Measurements from ENCODE around the gene PRKAG1. TPM values are rescaled to one million over a fixed set of nuclear protein-coding genes. Genes with fewer than 3 reads are reported as not detected.
A peak's percentile ranks its signal among the peaks of the same experiment; 100 is the strongest.

Gene PRKAG1
- total and polyA plus RNA-seq, 2 experiments from 2014 or later = 41.0 to 54.5 TPM

DNA sequence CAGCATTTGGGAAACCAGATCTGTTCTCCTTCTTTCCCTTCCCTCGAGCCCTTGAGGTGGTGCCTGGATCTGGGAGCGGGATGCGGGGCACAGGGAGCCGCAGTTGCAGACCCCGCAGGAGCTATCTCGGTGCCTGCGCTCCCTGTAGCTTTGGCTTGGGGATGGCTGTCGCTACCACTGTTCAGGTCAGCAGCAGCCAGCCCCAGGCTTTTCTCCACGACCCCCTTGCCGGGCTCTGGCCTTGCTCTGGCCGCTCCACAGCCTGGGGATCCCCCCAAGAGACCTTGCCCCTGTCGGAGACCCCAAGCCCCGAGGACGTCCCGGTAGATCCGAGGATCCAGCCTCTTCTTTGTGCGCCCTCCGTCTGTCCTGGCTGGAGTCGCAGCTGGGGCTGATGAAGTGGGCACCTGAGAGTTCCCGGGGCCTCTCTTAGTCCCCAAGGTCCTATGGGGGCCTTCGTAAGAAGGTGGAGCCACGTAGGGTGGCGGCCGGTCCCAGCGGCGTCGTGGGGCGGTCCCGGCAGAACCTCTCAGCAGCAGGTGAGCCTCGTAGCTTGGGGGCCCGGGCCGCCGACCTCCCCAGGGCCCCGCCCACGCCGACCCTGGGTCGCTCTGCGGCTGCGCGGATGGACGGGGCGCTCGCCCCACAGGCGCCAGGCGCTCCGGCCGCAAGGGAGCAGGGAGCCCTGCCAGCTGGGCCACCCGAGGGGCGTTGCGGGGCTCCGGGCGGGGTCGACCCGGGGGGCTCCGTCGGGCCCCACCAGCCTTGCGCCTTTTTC lies 20.7 kb downstream of the PRKAG1 start:
- DNase-seq (ENCODE audit: low read depth in 1 of 2, low spot score in 1 of 2) = no peak
- Histone ChIP-seq H3K27ac (no peak overlapping the region), H3K4me3 (peak overlapping the region; percentile 27), H3K36me3 (no peaks in the 10 kb centered on the region), H3K9me3 (ENCODE audit: low read depth) (no peaks in the 10 kb centered on the region), H3K27me3 (peaks cover 54% of the 10 kb centered on the region), H3K4me1 (ENCODE audit: low read depth) (peaks cover 13% of the 10 kb centered on the region)
- no peak for TF ChIP-seq CTCF (IDR thresholded peaks at IDR 0.05; ENCODE audit: low read depth, low read length)

DNA sequence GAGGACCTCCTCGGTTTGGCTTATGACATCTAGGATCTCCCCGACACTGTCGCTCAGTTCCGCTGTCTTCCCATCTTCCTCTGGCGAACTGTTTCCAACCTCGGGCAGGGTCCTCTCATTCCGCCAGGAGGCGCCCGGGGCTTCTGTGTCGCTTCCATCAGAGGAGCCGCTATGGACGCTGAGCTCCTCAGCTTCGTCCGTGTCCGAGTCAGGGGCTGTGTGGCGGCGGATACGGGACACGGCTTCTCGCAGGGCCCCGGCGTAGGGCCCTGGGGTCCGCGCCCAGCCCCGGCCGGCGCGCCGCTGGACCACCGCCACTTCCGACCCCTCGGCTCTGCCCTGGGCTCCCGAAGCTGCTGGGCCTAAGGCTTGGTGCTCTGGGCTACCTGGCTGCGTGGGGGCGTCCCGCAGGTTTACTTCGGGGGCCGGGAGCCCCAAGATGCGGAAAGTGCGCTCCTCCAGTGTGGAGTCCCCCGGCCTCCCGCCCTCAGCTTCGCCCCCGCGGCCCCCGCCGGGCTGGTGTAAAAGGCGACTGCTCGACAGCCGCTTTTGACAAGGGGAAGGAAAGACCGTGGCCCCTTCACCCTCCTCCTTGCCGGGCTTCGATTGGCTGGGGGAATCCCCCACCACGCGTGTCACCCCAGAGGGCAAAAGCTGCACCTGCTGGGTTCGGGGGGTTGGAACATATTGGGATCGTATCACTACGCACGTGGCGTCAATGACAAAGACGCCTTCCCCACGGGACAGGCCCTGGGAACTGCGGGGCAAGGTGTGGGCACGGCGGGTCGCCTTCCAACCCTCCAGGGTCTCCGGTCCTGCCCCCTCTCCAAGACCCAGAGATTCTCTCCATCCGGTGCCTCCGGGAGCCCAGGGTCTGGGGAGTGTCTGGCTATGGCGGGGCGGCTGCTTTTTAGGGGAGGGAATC lies 21.5 kb downstream of the PRKAG1 start:
- Histone ChIP-seq H3K36me3 (no peaks in the 10 kb centered on the region), H3K4me3 (peak overlapping the region; percentile 27), H3K9me3 (ENCODE audit: low read depth) (no peaks in the 10 kb centered on the region), H3K27me3 (peaks cover 54% of the 10 kb centered on the region), H3K4me1 (ENCODE audit: low read depth) (peaks cover 13% of the 10 kb centered on the region), H3K27ac (no peak overlapping the region)
- DNase-seq (ENCODE audit: low read depth in 1 of 2, low spot score in 1 of 2) = peak; percentile 73 to 92
- peak; percentile 92 for TF ChIP-seq CTCF (IDR thresholded peaks at IDR 0.05; ENCODE audit: low read depth, low read length)

DNA sequence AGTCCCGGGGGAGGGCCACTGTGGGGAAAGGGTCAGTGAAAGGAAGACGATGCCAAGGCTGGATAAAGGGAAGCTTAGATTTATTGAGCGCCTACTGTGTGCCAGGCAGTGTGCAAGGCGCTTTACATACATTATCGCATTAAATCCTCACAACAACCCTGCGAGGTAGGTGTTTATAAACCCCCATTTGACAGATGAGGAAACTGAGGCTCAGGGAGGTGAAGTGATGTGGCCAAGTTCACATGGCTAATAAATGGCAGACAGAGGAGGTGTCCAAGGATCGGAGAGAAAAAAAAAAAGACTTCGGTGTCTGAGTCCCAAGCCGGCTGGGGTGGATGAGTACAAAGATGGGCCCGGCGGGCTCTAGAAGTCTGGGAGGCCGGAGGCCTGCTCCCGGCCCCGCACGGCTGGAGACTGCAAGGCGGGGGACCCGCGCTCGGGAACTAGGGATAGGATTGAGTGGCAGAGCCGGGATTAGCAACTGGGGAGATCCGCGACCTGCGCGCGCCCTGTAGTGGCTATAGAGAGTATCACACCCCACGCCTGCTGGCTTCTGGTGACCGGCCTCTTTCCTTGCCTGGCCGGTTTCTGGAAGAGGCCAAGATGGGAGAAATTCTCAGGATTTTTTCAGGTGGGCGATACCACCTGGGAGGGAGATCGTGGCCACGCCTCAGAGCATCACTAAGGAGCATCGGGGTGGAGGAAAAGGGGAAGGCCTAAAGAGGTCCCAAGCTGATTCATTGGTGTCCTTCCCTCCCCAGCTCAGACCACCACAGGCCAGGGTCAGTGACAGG lies 23.3 kb downstream of the PRKAG1 start:
- H3K27me3 ChIP-seq = peaks cover 55% of the 10 kb centered on the region
- peaks cover 14% of the 10 kb centered on the region for H3K4me1 ChIP-seq (ENCODE audit: low read depth)
- peak; percentile 87 to 93 for DNase-seq (ENCODE audit: low read depth in 1 of 2, low spot score in 1 of 2)
- no peaks in the 10 kb centered on the region for H3K36me3 ChIP-seq
- H3K9me3 ChIP-seq (ENCODE audit: low read depth) = no peaks in the 10 kb centered on the region
- TF ChIP-seq CTCF (IDR thresholded peaks at IDR 0.05; ENCODE audit: low read depth, low read length) = peak; percentile 79
- H3K27ac ChIP-seq = no peak overlapping the region
- H3K4me3 ChIP-seq = no peak overlapping the region

DNA sequence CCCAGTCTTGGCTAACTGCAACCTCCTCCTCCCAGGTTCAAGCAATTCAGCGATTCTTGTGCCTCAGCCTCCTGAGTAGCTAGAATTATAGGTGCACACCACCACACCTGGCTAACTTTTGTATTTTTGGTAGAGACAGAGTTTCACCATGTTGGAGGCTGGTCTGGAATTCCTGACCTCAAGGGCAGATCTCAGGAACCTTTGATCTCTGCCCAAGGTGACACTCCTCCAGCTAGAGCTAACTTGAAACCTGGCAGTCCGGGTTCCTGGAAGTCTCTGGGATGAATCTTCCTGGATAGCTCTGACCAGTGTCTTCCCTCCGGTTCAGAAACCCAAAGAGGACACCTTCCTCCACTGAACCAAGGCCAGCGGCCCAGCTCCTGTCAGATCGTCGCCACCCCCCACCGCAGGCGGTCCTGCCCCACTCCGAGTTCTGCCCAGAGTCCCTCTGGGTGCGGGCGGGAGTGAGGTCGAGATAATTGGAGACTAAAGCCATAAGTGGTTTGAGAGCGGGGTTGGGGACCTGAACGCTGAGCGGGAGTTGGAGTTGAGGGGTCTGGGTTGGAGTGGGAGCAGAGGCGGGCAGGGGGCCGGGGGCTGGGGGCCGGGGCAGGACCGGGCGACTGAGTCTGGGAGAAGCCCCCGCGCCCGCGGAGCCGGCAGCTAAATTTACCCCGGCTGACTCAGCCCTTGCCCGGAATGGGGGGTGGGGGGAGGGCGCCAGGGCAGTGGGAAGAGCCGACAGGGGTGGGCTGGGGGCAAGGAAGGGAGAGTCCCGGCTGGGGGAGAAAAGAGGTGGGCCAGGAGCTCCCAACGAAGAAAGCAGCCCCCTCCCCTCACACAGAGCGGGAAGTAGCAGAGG lies 24.1 kb downstream of the PRKAG1 start:
- TF ChIP-seq CTCF (IDR thresholded peaks at IDR 0.05; ENCODE audit: low read depth, low read length) = no peak
- Histone ChIP-seq H3K27me3 (peaks cover 59% of the 10 kb centered on the region), H3K36me3 (no peaks in the 10 kb centered on the region), H3K27ac (no peak overlapping the region), H3K4me3 (no peak overlapping the region), H3K4me1 (ENCODE audit: low read depth) (peaks cover 10% of the 10 kb centered on the region), H3K9me3 (ENCODE audit: low read depth) (no peaks in the 10 kb centered on the region)
- no peak for DNase-seq (ENCODE audit: low read depth in 1 of 2, low spot score in 1 of 2)
